Ramos (cell line): ENCODE data around the gene EFCAB8.

Experiments
- in situ Hi-C: fragments of 300-500 bp; cut with MboI; formaldehyde crosslinking; loops from one replicate; pipeline ENCODE4 v1.14.3; 2022; ENCODE audit warnings: low sequenced_read_pairs; ENCODE audit not compliant: unreplicated experiment

The EFCAB8 gene

GRCh38 chr20:32880635-32881034, 21.9 kb downstream of the EFCAB8 start:
- in situ Hi-C loops = no loop called here

DNA sequence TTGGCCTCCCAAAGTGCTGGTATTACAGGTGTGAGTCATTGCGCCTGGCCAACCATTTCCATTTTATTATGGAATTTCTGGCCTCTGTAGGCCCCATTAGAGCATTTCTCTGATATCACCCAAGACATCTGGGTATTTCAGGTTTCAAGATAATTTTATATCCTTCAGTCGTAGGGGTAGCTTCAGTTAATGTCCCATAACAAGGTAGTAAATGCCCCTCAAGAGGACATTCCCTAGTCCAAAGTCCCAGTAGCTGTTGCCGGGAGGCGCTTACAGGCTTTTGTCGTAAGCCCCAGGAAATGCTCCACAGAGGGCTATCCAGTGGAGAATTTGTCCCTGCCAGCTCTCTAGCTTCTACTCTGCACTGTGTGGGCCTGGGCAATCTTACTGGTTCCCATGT, 24.4 kb downstream of the EFCAB8 start:
- in situ Hi-C loops = no loop called here

DNA sequence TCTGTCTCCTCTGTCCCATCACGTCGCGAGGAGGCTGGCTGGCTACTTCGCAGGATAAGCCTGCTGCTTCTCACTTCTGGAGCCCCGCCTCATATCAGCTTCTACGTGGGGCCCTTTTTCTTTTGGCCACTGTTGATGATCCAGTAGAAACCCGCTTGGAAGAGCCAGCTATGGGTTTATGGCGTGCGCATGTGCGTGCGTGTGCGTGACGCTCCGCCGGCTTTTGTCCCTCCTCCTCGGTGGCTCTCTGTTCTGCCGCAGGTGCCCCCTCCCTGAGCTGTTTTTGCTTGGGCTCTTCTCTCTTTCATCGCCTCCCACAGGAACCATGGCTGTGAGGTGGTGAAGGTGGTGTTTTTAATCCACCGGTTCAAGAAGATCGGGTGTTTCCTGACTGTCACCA, 26.5 kb downstream of the EFCAB8 start:
- in situ Hi-C loops = no loop called here

DNA sequence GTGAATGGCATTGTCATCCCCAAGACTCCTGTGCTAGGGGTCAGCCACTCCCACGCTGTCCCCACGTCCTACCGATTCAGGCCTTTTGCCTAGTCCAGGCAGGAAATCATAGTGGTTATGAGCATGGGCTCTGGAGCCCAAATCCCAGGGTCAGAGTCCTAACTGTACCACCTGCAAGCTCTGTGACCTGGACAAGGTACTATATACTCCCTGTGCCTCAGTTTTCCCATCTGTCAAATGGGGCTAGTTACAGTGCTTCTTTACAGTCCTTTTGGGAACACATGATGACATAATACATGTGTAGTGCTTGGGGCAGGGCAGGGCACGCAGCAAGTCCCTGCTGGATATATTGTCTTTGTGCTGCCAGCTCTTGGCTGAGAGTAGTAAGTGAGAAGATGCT, 27.2 kb downstream of the EFCAB8 start:
- in situ Hi-C loops = no loop called here

GRCh38 chr20:32886652-32887051, 27.9 kb downstream of the EFCAB8 start:
- in situ Hi-C loops = no loop called here

DNA sequence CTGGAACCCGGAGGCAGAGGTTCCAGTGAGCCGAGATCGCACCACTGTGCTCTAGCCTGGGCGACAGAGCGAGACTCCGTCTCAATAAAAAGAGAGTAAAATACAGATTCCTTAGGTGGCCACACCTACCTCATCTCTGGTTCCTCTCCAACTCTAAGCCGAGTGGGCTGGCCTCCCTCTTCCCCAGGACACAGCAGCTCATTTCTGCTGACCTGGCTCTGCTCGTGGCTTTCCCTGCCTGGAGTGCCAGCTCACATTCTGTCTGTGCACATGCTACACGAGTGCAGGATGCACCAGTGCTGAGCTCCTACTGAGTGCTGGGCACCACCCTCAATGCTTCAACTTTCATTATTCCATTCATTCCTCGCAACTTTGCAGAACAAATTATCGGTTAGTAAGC, 28.8 kb downstream of the EFCAB8 start:
- in situ Hi-C loops = no loop called here

- in situ Hi-C loops = no loop called here
Observed at GRCh38 chr20:32888636-32889035, 29.9 kb downstream of the EFCAB8 start.

- in situ Hi-C loops = no loop called here
Observed at GRCh38 chr20:32889281-32889680, 30.6 kb downstream of the EFCAB8 start.

GRCh38 chr20:32891491-32891890, 32.8 kb downstream of the EFCAB8 start:
- in situ Hi-C loops = no loop called here

GRCh38 chr20:32891926-32892660, 33.4 kb downstream of the EFCAB8 start:
- in situ Hi-C loops = no loop called here

GRCh38 chr20:32893263-32894025, 34.7 kb downstream of the EFCAB8 start:
- in situ Hi-C loops = no loop called here

DNA sequence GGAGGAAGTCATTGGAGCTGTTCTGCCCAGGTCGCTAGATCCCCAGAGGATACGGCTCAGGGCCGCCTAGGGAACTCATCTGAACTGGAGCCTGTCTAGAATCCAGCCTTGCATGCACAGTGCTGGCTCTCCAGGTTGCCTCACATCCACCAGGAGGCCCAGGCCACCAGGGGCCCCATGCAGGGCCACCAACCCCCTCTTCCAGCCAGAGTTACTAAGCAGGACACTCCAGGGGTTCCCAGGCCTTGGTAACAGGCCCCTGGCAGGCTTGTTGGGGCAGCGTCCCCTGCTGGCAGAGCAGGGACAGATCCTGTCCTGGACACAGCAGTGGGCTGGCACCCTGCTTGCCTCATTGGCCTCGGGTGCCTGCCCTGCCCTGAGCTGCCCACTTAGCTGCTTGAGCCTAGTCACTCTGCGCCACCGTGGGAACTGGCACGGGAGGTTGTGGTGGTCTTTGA, 35.3 kb downstream of the EFCAB8 start:
- in situ Hi-C loops = no loop called here

DNA sequence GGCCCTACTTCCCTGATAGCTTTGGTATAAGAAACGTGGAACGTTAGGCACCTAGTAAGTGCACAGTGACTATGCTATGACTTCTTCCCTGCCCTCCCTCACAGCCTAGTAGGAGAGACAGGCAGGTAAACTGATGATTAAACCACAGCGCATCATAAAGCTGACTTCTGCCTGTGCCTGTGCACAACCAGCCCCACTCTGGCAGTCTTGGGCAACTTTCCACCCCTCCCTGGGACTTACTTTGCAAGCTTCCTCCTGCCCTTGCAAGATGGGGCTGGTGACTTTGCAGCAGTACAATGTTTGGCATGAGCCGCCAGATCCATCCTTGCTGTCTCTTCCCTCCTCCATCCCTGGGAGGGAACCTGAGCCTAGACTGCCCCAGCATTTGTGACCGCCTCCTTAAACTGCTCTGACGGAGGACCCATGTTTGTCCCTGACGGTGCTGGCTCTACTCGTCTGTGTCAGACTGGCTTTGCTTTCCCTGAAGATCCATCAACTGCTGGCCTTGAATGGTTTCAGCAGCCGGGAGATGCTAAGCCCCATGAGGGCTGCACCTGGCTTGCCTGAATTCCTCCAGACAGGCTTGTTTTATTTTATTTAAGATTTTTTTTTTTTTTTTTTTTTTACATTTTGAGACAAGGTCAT, 36.1 kb downstream of the EFCAB8 start:
- in situ Hi-C loops = no loop called here

DNA sequence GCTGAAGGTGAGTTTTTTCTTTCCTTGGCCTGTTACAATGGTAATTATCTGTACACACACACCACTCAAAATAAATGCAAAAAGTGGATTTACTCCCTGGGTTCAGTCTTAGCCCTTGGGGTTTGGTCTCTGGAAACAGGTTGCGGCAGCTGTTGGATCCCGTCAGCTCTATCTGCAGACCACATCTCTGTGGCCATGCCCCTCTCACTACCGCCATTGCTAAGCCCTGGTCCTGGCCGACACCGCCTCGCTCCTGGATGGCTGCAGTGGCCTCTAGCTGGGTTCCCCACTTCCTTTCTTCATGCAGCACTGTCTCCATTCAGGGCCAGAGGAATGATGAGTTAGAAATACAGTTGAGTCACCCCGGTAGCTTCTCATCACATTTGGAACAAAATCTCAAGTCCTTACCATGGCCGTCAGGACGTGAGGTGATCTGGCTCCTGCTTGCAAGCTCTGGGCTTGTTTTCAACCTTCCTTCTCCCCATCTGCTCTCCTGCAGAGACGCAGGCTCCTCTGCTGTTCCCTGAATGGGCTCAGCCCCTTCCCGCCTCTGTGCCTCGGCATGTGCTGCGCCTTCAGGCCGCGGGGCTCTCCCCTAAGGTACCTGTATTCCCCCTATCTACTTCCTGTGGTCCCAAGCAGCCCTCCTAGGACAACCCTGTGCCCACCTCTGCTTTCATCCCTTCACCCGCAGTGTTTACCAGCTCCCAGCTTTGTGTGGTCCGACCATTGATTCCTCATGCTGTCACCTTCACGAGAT, 38.0 kb downstream of the EFCAB8 start:
- in situ Hi-C loops = no loop called here

- in situ Hi-C loops = no loop called here
Observed at GRCh38 chr20:32898729-32899128, 40.0 kb downstream of the EFCAB8 start.

GRCh38 chr20:32902456-32903420, 44.0 kb downstream of the EFCAB8 start:
- in situ Hi-C loops = loop anchor here (5.0 kb wide), 1 partner anchor 400 kb away; no protein-coding TSS in a partner anchor

DNA sequence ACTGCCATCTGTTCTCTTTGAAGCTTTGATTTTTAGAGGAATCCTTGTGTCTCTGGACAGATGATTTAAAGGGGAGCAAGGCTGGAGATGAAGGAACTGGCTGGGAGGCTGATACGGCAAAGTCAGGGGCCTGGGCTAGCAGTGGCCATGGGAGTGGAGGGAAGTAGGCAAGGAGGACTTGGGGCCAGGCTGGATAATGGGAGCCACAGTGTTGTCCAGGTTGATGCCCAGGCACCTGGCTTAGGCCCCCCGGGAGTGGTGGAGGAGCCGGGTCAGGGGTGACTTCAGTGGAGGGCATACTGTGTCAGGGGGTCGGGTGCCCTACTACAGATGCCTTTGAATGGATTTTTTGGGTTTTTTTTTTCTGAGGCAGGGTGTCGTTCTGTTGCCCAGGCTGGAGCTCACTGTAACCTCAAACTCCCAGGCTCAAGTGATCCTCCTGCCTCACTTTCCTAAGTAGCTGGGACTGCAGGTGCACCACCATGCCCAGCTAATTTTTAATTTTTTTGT, 45.0 kb downstream of the EFCAB8 start:
- in situ Hi-C loops = loop anchor here (5.0 kb wide), 1 partner anchor 399 kb away; no protein-coding TSS in a partner anchor

DNA sequence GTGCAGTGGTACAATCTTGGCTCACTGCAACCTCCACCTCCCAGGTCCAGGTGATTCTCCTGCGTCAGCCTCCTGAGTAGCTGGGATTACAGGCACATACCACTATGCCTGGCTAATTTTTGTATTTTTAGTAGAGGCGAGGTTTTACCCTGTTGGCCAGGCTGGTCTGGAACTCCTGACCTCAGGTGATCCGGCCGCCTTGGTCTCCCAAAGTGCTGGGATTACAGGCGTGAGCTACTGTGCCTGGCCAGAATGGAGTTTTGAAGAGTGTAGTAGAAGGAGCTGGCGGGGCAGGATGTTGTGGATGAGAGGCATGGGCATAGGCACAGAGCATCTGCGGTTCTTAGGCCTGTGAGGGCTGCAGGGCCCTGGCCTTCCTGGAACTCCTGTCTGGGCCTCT, 46.0 kb downstream of the EFCAB8 start:
- in situ Hi-C loops = loop anchor here (5.0 kb wide), 1 partner anchor 398 kb away; no protein-coding TSS in a partner anchor

GRCh38 chr20:32906200-32906599, 47.5 kb downstream of the EFCAB8 start:
- in situ Hi-C loops = no loop called here
